Smooth muscle cell (in vitro differentiated cells): ENCODE measurements around the gene TXNRD2. TPM values are rescaled to one million over a fixed set of nuclear protein-coding genes. Genes with fewer than 3 reads are reported as not detected.

ENCODE experiments used
- DNase-seq: peaks from one replicate; lab custom pipeline; 2025; ENCODE audit not compliant: unreplicated experiment; lab: John Stamatoyannopoulos, UW
- H2AFZ ChIP-seq: fragments of 200-600 bp; sonication (generic); 2 replicates; pipeline ENCODE4 v1.6.0; 2016; ENCODE audit warnings: antibody characterized with exemption, low read depth, mild to moderate bottlenecking
- H3F3A ChIP-seq: fragments of 200-600 bp; sonication (generic); 2 replicates; pipeline ENCODE4 v1.6.0; 2017; ENCODE audit warnings: antibody characterized with exemption, low read depth
- H3K27ac ChIP-seq: fragments of 200-600 bp; sonication (generic); 2 replicates; pipeline ENCODE4 v1.5.1; 2016; ENCODE audit warnings: low read depth, mild to moderate bottlenecking
- H3K27me3 ChIP-seq: fragments of 200-600 bp; sonication (generic); 2 replicates; pipeline ENCODE4 v1.6.1; 2016; ENCODE audit warnings: low read depth, mild to moderate bottlenecking
- H3K36me3 ChIP-seq: fragments of 200-600 bp; sonication (generic); 2 replicates; pipeline ENCODE4 v1.5.1; 2016; ENCODE audit warnings: low read depth
- H3K4me1 ChIP-seq: fragments of 200-600 bp; sonication (generic); 2 replicates; pipeline ENCODE4 v1.5.1; 2016; ENCODE audit warnings: low read depth
- H3K4me2 ChIP-seq: fragments of 200-600 bp; sonication (generic); 2 replicates; pipeline ENCODE4 v1.6.0; 2016; ENCODE audit warnings: mild to moderate bottlenecking
- H3K4me3 ChIP-seq: fragments of 200-600 bp; sonication (generic); 2 replicates; pipeline ENCODE4 v1.5.1; 2016; ENCODE audit warnings: mild to moderate bottlenecking
- H3K79me2 ChIP-seq: fragments of 200-600 bp; sonication (generic); 2 replicates; pipeline ENCODE4 v1.6.0; 2016; ENCODE audit warnings: low read depth, mild to moderate bottlenecking
- H3K9ac ChIP-seq: fragments of 200-600 bp; sonication (generic); 2 replicates; pipeline ENCODE4 v1.6.0; 2016; ENCODE audit warnings: low read depth
- H3K9me3 ChIP-seq: fragments of 200-600 bp; sonication (generic); replicated peaks from 2 replicates; pipeline ENCODE4 v1.5.1; 2016; ENCODE audit warnings: low read depth
- H4K20me1 ChIP-seq: fragments of 200-600 bp; sonication (generic); 2 replicates; pipeline ENCODE4 v1.6.0; 2016; ENCODE audit warnings: low read depth
- WGBS: methylation state at CpG from one replicate; pipeline ENCODE4 v1.1.7; 2016; ENCODE audit warnings: low lambda C conversion rate; 5-methylcytosine and 5-hydroxymethylcytosine counted together
- polyA plus RNA-seq: library from polyadenylated mRNA; unstranded; fragments of >200 nt; fragmentation: Nextera tagmentation; extraction: Ambion mirVana; gene quantifications from 2 replicates; pipeline ENCODE4 v1.2.1, GENCODE V29; 2016
- total RNA-seq: library from RNA; depleted of rRNA; stranded (reverse); fragments of >200 nt; gene quantifications from 2 replicates; pipeline ENCODE4 v1.2.3, GENCODE V29; 2014
- TF ChIP-seq, protein P1 (sequence below): fragments of 200-600 bp; sonication (generic); IDR thresholded peaks from 2 replicates; pipeline ENCODE4 v1.5.1; 2017; ENCODE audit warnings: borderline replicate concordance, mild to moderate bottlenecking, antibody characterized with exemption; ENCODE audit not compliant: insufficient read depth, poor library complexity, severe bottlenecking

The TXNRD2 gene
- total and polyA plus RNA-seq, 2 experiments from 2014 or later: 3.2 TPM; not detected in 1

DNA sequence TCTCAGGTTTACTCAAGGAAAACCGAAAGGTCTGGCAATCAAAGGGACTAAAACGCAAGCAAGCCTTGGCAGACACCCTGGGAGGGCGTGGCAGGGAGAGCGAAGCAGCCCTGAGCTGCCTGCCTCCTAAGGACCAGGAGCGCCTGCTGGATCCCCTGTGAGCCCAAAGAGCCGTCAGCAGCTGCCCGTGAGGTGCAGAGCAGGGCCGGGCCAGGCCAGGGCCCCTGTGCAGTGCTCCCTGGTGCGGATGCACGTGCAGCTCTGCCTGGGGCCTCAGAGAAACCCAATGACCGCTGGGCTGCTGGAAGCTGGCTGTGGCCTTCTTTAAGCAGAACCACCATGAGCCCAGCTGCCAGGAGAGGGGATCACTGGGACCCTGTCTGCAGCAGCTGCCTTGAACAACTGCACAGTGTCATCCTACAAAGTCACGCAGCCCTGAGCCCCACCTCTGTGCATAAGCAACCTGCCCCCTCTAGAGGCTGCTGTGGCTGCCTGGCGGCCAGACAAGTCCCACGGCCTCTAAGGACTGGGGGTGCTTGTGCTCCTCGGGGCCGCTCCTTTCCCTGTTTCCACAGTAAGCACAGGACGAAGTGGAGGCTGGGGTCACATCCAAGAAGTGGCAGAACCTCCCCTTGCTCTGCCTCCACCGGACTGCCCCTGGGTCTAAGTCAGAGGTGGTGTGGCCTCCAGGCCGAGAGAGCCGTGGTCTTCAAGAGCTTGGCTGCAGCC, 29.2 kb downstream of the TXNRD2 start:
- Histone ChIP-seq H3K4me2 (no peak overlapping the region), H3K27me3 (no peaks in the 10 kb centered on the region), H3K9me3 (no peaks in the 10 kb centered on the region), H3K27ac (no peak overlapping the region), H2AFZ (no peak overlapping the region), H3F3A (no peaks in the 10 kb centered on the region), H3K79me2 (no peaks in the 10 kb centered on the region), H3K4me1 (no peaks in the 10 kb centered on the region), H3K4me3 (no peak overlapping the region), H4K20me1 (no peaks in the 10 kb centered on the region), H3K36me3 (no peaks in the 10 kb centered on the region), H3K9ac (no peak overlapping the region)
- WGBS: 82% methylated on average over 20 of the region's 20 CpGs
- TF ChIP-seq, protein P1, sequence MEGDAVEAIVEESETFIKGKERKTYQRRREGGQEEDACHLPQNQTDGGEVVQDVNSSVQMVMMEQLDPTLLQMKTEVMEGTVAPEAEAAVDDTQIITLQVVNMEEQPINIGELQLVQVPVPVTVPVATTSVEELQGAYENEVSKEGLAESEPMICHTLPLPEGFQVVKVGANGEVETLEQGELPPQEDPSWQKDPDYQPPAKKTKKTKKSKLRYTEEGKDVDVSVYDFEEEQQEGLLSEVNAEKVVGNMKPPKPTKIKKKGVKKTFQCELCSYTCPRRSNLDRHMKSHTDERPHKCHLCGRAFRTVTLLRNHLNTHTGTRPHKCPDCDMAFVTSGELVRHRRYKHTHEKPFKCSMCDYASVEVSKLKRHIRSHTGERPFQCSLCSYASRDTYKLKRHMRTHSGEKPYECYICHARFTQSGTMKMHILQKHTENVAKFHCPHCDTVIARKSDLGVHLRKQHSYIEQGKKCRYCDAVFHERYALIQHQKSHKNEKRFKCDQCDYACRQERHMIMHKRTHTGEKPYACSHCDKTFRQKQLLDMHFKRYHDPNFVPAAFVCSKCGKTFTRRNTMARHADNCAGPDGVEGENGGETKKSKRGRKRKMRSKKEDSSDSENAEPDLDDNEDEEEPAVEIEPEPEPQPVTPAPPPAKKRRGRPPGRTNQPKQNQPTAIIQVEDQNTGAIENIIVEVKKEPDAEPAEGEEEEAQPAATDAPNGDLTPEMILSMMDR: no peak
- DNase-seq: no peak

GRCh38 chr22:19911540-19912270, 29.9 kb downstream of the TXNRD2 start:
- H3K4me2 ChIP-seq: no peak overlapping the region
- H3K27ac ChIP-seq: no peak overlapping the region
- WGBS: 95% methylated on average over 12 of the region's 12 CpGs
- H4K20me1 ChIP-seq: no peaks in the 10 kb centered on the region
- H3K9me3 ChIP-seq: no peaks in the 10 kb centered on the region
- no peaks in the 10 kb centered on the region for H3K36me3 ChIP-seq
- H2AFZ ChIP-seq: no peak overlapping the region
- no peaks in the 10 kb centered on the region for H3K4me1 ChIP-seq
- no peaks in the 10 kb centered on the region for H3K27me3 ChIP-seq
- H3K9ac ChIP-seq: no peak overlapping the region
- no peak overlapping the region for H3K4me3 ChIP-seq
- H3K79me2 ChIP-seq: no peaks in the 10 kb centered on the region
- DNase-seq: no peak
- no peaks in the 10 kb centered on the region for H3F3A ChIP-seq
- TF ChIP-seq, protein P1: no peak

DNA sequence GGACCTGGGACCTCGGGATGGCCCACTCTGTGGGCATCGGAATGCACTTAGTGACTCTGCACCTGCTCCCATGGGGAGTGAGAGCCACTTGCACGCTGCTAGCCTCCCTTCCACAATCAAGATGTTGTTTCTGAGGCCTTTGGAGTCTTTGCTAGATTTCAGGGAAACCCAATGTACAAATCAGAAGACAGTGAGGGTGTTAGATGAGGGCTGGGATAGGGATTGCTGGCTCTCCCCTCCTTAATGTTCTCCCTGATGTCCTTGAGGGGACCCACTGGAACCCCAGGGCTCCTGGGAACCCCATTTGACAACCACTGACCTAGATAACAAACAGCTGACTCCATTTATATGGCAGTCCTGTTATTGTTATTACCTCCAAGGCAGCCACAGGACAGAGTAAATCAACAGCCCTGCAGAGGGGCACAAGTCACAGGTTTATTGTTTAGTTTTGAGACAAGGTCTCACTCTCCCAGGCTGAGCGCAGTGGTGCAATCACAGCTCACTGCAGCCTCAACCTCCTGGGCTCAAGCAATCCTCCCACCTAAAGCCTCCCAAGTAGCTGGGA, 31.4 kb downstream of the TXNRD2 start:
- 33% methylated on average over 4 of the region's 4 CpGs for WGBS
- H3K27me3 ChIP-seq: no peaks in the 10 kb centered on the region
- H2AFZ ChIP-seq: no peak overlapping the region
- H3F3A ChIP-seq: no peaks in the 10 kb centered on the region
- no peaks in the 10 kb centered on the region for H3K4me1 ChIP-seq
- no peak overlapping the region for H3K4me2 ChIP-seq
- H3K36me3 ChIP-seq: no peaks in the 10 kb centered on the region
- H3K9ac ChIP-seq: no peak overlapping the region
- H4K20me1 ChIP-seq: no peaks in the 10 kb centered on the region
- TF ChIP-seq, protein P1: no peak
- H3K4me3 ChIP-seq: no peak overlapping the region
- no peak for DNase-seq
- H3K79me2 ChIP-seq: no peaks in the 10 kb centered on the region
- no peak overlapping the region for H3K27ac ChIP-seq
- no peaks in the 10 kb centered on the region for H3K9me3 ChIP-seq
